ENCODE measurements around the gene MAD1L1. TPM values are rescaled to one million over a fixed set of nuclear protein-coding genes. Genes with fewer than 3 reads are reported as not detected.

The MAD1L1 gene
- total RNA-seq, 2 experiments from 2014 or later, result 157 to 160 TPM

DNA sequence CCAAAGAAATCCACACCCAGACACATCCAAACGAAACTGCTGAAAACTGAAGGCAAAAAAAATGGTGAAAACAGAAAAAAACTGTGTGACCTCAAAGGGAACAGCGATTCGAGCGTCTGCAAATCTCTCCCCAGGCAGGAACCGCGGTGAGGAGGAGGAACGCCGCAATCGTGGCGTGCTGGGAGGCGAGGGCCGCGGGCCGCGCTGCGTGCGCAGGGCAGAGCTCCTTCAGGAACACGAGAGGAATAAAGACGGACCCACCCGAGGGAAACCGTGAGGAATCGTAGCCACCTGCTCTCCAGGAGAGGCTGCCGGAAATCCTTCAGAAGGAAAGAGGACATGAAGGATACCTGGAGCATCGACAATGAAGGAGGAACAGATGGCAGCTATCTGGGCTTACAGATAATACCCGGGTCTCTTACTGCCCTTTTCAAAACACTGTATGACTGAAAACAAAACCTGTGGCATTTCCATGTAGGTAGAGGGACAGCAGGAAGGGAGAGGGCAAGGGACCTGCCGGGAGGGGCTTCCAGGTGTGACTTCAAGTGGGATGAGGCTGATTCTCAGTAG lies 266.0 kb downstream of the MAD1L1 start:
- TF ChIP-seq, protein P1, sequence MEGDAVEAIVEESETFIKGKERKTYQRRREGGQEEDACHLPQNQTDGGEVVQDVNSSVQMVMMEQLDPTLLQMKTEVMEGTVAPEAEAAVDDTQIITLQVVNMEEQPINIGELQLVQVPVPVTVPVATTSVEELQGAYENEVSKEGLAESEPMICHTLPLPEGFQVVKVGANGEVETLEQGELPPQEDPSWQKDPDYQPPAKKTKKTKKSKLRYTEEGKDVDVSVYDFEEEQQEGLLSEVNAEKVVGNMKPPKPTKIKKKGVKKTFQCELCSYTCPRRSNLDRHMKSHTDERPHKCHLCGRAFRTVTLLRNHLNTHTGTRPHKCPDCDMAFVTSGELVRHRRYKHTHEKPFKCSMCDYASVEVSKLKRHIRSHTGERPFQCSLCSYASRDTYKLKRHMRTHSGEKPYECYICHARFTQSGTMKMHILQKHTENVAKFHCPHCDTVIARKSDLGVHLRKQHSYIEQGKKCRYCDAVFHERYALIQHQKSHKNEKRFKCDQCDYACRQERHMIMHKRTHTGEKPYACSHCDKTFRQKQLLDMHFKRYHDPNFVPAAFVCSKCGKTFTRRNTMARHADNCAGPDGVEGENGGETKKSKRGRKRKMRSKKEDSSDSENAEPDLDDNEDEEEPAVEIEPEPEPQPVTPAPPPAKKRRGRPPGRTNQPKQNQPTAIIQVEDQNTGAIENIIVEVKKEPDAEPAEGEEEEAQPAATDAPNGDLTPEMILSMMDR (IDR thresholded peaks at IDR 0.05), result no peak
- POLR2A ChIA-PET, result no interaction called here

DNA sequence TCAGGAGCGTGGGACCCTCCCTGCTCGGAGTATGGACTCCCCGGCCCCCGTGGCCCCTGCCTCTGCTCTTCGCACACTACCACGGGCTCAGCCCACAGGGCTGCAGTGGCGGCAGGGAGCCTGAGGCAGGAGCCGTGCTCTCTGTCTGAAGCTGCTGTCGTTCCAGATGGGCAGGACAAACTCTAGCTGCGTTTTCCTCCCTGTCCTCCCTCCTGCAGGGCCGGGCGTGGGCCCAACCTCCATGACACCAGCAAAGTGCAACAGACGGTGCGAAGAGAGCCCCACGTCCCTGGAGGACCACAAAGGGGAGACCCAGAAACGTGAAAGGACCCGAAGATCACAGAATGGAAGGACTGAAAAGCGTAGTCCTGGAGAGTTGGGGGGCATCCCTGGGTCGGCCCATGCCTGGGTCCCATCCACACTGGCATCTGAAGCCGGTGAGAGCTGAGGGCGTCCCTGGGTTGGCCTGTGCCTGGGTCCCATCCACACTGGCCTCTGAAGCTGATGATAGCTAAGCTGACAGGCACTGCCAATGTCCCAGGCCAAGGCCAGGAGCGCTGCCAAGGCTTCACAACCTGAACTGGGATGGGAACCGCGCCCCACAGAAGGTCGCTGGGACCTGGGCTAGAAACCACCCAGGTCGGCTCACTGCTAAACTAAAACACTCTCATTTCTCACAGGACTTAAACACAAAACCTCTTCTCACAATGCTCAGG lies 267.0 kb downstream of the MAD1L1 start:
- TF ChIP-seq, protein P1 (IDR thresholded peaks at IDR 0.05), result no peak
- Histone ChIP-seq H3K27ac (ENCODE audit: low read depth in 1 of 2, low read length in 2 of 2) (no peak overlapping the region), H3K4me3 (ENCODE audit: low read length) (no peak overlapping the region), H3K27me3 (ENCODE audit: control insufficient read depth in 1 of 2, insufficient read depth in 2 of 2, low read length in 2 of 2) (no peaks in the 10 kb centered on the region), H3K36me3 (ENCODE audit: insufficient read depth, low read length) (peaks cover 3% of the 10 kb centered on the region), H3K4me1 (ENCODE audit: insufficient read depth, low read length) (no peaks in the 10 kb centered on the region), H3K9me3 (ENCODE audit: control insufficient read depth in 1 of 2, insufficient read depth in 1 of 2, low read length in 2 of 2) (peaks cover 7 to 9% of the 10 kb centered on the region in 2 experiments)
- H3K4me1 Mint-ChIP-seq (ENCODE audit: low read depth), result peaks cover 17% of the 10 kb centered on the region
- intact Hi-C loops (cut with DNase I, micrococcal nuclease), result no loop called here
- ChIA-PET CTCF (no interaction called here), POLR2A (no interaction called here)
- DNase-seq (peak in 1 of 14 experiments; percentile 3), ATAC-seq (ENCODE audit: poor library complexity) (no peak)
- peaks cover 9% of the 10 kb centered on the region for H3K9me3 Mint-ChIP-seq
- peaks cover 30% of the 10 kb centered on the region for H3K36me3 Mint-ChIP-seq (ENCODE audit: low read depth)
- no peak overlapping the region for H3K4me3 Mint-ChIP-seq
- H3K27me3 Mint-ChIP-seq, result no peaks in the 10 kb centered on the region
- H3K27ac Mint-ChIP-seq, result no peak overlapping the region

More for the DNA sequence above, 266.0 kb downstream of the MAD1L1 start:
- intact Hi-C loops (cut with DNase I, micrococcal nuclease), result no loop called here
- Mint-ChIP-seq H3K9me3 (peaks cover 5% of the 10 kb centered on the region), H3K36me3 (ENCODE audit: low read depth) (peaks cover 20% of the 10 kb centered on the region), H3K27ac (no peak overlapping the region), H3K4me1 (ENCODE audit: low read depth) (peaks cover 15% of the 10 kb centered on the region), H3K27me3 (no peaks in the 10 kb centered on the region), H3K4me3 (no peak overlapping the region)
- Histone ChIP-seq H3K4me3 (ENCODE audit: low read length) (no peak overlapping the region), H3K4me1 (ENCODE audit: insufficient read depth, low read length) (no peaks in the 10 kb centered on the region), H3K27ac (ENCODE audit: low read depth in 1 of 2, low read length in 2 of 2) (no peak overlapping the region), H3K27me3 (ENCODE audit: control insufficient read depth in 1 of 2, insufficient read depth in 2 of 2, low read length in 2 of 2) (no peaks in the 10 kb centered on the region), H3K36me3 (ENCODE audit: insufficient read depth, low read length) (peaks cover 3% of the 10 kb centered on the region), H3K9me3 (ENCODE audit: control insufficient read depth in 1 of 2, insufficient read depth in 1 of 2, low read length in 2 of 2) (peaks cover 5% of the 10 kb centered on the region in 2 experiments)
- CTCF ChIA-PET, result no interaction called here
- no peak for DNase-seq
- ATAC-seq (ENCODE audit: poor library complexity), result no peak

DNA sequence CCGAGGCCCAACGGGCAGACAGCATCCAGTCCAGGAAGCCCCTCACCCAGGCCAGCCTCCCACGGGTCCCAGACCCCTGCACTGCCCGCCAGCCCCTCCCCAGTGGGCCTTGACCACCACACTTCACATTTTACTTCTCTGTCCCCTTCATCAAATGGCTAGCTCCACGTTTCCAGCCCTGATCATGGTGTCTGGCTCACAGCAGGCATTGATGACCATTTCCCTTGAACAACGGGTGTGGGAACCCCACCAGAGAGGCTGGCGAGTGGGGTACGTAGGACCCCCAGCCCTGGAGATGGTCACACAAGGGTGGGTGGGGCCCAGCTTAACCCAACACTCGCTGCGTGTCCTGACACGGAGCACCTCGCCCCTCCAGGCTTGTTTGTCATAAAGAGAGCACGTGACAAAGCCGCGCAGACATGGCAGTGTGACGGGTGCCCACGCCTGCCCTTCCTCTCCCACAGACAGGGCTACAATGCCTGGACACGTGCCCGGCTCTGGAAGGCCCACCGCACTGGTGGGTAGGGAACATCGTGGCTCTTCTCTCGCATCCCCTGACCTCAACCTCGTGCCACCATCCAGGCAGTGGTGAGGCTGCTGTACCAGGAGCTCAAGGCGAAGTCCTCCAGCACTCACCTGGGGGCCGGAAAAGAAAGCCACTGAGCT lies 267.7 kb downstream of the MAD1L1 start:
- no peak overlapping the region for H3K27ac ChIP-seq (ENCODE audit: low read depth in 1 of 2, low read length in 2 of 2)
- no peaks in the 10 kb centered on the region for H3K27me3 ChIP-seq (ENCODE audit: control insufficient read depth in 1 of 2, insufficient read depth in 2 of 2, low read length in 2 of 2)
- peaks cover 9% of the 10 kb centered on the region for H3K9me3 Mint-ChIP-seq
- ChIA-PET CTCF (no interaction called here), POLR2A (no interaction called here)
- peaks cover 7 to 9% of the 10 kb centered on the region in 2 experiments for H3K9me3 ChIP-seq (ENCODE audit: control insufficient read depth in 1 of 2, insufficient read depth in 1 of 2, low read length in 2 of 2)
- TF ChIP-seq, protein P1 (IDR thresholded peaks at IDR 0.05), result no peak
- peaks cover 36% of the 10 kb centered on the region for H3K36me3 Mint-ChIP-seq (ENCODE audit: low read depth)
- H3K36me3 ChIP-seq (ENCODE audit: insufficient read depth, low read length), result peaks cover 3% of the 10 kb centered on the region
- ATAC-seq (ENCODE audit: poor library complexity) (no peak), DNase-seq (no peak)
- H3K4me1 Mint-ChIP-seq (ENCODE audit: low read depth), result peaks cover 16% of the 10 kb centered on the region
- H3K4me1 ChIP-seq (ENCODE audit: insufficient read depth, low read length), result no peaks in the 10 kb centered on the region
- no peak overlapping the region for H3K4me3 ChIP-seq (ENCODE audit: low read length)
- H3K4me3 Mint-ChIP-seq, result no peak overlapping the region
- H3K27ac Mint-ChIP-seq, result no peak overlapping the region
- intact Hi-C loops (cut with DNase I, micrococcal nuclease), result no loop called here
- no peaks in the 10 kb centered on the region for H3K27me3 Mint-ChIP-seq
